SK-N-SH (cell line): Measurements from ENCODE around the gene P2RX3.

Source experiments
- CHD2 ChIP-seq: fragments of 150-350 bp; IDR thresholded peaks from 2 replicates; pipeline ENCODE4 v1.6.1; 2018; ENCODE audit warnings: low read length; ENCODE audit not compliant: partially characterized antibody
- FOXM1 ChIP-seq: IDR thresholded peaks from 2 replicates; pipeline ENCODE4 v1.4.0; 2012; ENCODE audit warnings: low read depth, mild to moderate bottlenecking
- MXI1 ChIP-seq: IDR thresholded peaks from 2 replicates; pipeline ENCODE4 v1.6.1; 2012; ENCODE audit warnings: mild to moderate bottlenecking, low read depth, low read length, improper control_type of control experiment
- NFIC ChIP-seq: IDR thresholded peaks from 2 replicates; pipeline ENCODE4 v1.4.0; 2012; ENCODE audit warnings: borderline replicate concordance
- RAD21 ChIP-seq: IDR thresholded peaks from 2 replicates; pipeline ENCODE4 v1.6.1; 2012; ENCODE audit warnings: mild to moderate bottlenecking, low read length
- RXRA ChIP-seq: IDR thresholded peaks from 2 replicates; pipeline ENCODE4 v1.4.0; 2012; ENCODE audit warnings: low read depth, mild to moderate bottlenecking, borderline replicate concordance
- TAF1 ChIP-seq: IDR thresholded peaks from 2 replicates; pipeline ENCODE4 v1.6.1; 2012; ENCODE audit warnings: low read depth, mild to moderate bottlenecking, low read length, moderate library complexity, borderline replicate concordance
- TF ChIP-seq, protein P1 (sequence below): fragments of 200-600 bp; sonication (generic); IDR thresholded peaks from 2 replicates; pipeline ENCODE4 v1.6.1; 2017; ENCODE audit warnings: antibody characterized with exemption, mild to moderate bottlenecking, moderate library complexity
- TF ChIP-seq, protein P2 (sequence below): IDR thresholded peaks from 2 replicates; pipeline ENCODE4 v1.4.0; 2012; ENCODE audit warnings: low read depth
- TF ChIP-seq, protein P3 (sequence below): IDR thresholded peaks from 2 replicates; pipeline ENCODE4 v1.6.1; 2012; ENCODE audit warnings: mild to moderate bottlenecking, low read depth, low read length, moderate library complexity
- TF ChIP-seq, protein P4 (sequence below): fragments of 150-350 bp; IDR thresholded peaks from 2 replicates; pipeline ENCODE4 v1.6.1; 2017; ENCODE audit warnings: antibody characterized with exemption, low read length, low read depth, borderline replicate concordance

DNA sequence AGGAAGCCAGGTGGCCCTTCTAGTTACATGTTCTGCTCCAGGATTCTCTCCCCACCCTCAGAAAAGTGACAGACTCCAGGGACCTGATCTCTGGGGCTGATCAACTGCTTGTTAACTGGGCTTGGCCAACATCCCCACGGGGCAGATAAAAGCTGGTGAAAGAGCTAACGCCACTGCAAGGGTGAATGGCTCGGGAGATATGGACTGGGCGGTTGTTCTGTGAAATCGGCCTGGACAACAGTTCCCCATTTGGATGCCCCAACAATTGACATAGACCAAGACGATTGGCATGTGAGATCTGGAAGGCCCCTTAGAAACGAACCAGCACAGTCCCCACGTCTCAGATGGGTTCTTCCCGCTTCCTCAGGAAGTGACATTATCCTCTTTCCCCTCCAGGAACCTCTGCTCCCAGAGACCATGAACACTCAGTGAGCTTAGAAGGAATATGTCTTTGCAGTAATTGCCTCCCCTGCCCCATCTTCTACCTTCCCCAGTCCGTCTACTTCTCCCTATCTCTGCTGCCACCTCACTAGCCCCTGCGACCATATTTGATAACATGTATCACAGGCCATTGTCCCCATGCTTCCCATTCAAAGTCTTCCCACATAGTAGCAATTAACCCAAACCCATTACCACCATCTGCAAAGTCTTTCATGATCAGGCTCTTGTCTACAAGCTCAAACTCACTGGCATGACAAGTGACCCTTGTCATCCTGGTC, 57.9 kb downstream of the P2RX3 start:
- TF ChIP-seq, protein P1, sequence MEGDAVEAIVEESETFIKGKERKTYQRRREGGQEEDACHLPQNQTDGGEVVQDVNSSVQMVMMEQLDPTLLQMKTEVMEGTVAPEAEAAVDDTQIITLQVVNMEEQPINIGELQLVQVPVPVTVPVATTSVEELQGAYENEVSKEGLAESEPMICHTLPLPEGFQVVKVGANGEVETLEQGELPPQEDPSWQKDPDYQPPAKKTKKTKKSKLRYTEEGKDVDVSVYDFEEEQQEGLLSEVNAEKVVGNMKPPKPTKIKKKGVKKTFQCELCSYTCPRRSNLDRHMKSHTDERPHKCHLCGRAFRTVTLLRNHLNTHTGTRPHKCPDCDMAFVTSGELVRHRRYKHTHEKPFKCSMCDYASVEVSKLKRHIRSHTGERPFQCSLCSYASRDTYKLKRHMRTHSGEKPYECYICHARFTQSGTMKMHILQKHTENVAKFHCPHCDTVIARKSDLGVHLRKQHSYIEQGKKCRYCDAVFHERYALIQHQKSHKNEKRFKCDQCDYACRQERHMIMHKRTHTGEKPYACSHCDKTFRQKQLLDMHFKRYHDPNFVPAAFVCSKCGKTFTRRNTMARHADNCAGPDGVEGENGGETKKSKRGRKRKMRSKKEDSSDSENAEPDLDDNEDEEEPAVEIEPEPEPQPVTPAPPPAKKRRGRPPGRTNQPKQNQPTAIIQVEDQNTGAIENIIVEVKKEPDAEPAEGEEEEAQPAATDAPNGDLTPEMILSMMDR = no peak
- TF ChIP-seq MXI1 (no peak), FOXM1 (no peak), NFIC (no peak), CHD2 (no peak), TAF1 (no peak), RAD21 (no peak), RXRA (no peak)
- TF ChIP-seq, protein P2, sequence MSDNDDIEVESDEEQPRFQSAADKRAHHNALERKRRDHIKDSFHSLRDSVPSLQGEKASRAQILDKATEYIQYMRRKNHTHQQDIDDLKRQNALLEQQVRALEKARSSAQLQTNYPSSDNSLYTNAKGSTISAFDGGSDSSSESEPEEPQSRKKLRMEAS = no peak
- TF ChIP-seq, protein P3, sequence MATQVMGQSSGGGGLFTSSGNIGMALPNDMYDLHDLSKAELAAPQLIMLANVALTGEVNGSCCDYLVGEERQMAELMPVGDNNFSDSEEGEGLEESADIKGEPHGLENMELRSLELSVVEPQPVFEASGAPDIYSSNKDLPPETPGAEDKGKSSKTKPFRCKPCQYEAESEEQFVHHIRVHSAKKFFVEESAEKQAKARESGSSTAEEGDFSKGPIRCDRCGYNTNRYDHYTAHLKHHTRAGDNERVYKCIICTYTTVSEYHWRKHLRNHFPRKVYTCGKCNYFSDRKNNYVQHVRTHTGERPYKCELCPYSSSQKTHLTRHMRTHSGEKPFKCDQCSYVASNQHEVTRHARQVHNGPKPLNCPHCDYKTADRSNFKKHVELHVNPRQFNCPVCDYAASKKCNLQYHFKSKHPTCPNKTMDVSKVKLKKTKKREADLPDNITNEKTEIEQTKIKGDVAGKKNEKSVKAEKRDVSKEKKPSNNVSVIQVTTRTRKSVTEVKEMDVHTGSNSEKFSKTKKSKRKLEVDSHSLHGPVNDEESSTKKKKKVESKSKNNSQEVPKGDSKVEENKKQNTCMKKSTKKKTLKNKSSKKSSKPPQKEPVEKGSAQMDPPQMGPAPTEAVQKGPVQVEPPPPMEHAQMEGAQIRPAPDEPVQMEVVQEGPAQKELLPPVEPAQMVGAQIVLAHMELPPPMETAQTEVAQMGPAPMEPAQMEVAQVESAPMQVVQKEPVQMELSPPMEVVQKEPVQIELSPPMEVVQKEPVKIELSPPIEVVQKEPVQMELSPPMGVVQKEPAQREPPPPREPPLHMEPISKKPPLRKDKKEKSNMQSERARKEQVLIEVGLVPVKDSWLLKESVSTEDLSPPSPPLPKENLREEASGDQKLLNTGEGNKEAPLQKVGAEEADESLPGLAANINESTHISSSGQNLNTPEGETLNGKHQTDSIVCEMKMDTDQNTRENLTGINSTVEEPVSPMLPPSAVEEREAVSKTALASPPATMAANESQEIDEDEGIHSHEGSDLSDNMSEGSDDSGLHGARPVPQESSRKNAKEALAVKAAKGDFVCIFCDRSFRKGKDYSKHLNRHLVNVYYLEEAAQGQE = no peak
- TF ChIP-seq, protein P4, sequence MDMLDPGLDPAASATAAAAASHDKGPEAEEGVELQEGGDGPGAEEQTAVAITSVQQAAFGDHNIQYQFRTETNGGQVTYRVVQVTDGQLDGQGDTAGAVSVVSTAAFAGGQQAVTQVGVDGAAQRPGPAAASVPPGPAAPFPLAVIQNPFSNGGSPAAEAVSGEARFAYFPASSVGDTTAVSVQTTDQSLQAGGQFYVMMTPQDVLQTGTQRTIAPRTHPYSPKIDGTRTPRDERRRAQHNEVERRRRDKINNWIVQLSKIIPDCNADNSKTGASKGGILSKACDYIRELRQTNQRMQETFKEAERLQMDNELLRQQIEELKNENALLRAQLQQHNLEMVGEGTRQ = no peak
